ENCODE data around the gene IL1RAP.

Gene IL1RAP

DNA sequence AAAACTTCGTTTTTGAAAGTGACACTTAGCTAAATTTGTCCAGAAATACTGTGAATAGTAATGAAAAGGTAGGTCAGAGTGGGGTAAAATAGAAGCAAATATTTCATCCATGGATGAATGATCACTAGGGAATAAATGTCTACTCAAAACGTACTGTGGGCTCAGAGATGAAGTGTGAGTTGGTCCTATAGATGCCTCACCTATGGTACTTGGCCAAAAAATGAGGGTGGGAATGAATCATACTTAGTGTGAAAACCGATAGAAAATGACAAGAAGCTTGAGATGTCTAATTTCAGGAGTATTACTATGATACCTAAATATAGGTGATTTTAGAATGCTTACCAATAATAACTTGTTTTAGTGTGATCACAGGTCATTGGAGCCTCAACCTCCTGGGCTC is 192.7 kb downstream of the IL1RAP start:
- no peak for DNase-seq (ENCODE audit: low read depth in 1 of 2, low spot score in 1 of 2)

All from activated CD4-positive, alpha-beta T cell treated with anti-CD3 and anti-CD28 coated beads, Interleukin-2, amount 50 U/mL, for 24 hours (primary cell).